HL-60 (cell line): ENCODE results near the gene TMPRSS4.

Source experiments
- POLR2AphosphoS5 ChIP-seq: IDR thresholded peaks from 2 replicates; pipeline ENCODE4 v1.6.1; 2012; ENCODE audit warnings: low read depth
- TF ChIP-seq, protein P1 (sequence below): IDR thresholded peaks from one replicate; pipeline ENCODE4 v1.5.1; 2011; ENCODE audit warnings: low read length, control low read depth, inconsistent platforms; ENCODE audit not compliant: insufficient read depth
- TF ChIP-seq, protein P2 (sequence below): IDR thresholded peaks from 2 replicates; pipeline ENCODE4 v1.6.1; 2012; ENCODE audit warnings: low read depth; ENCODE audit not compliant: insufficient replicate concordance

DNA sequence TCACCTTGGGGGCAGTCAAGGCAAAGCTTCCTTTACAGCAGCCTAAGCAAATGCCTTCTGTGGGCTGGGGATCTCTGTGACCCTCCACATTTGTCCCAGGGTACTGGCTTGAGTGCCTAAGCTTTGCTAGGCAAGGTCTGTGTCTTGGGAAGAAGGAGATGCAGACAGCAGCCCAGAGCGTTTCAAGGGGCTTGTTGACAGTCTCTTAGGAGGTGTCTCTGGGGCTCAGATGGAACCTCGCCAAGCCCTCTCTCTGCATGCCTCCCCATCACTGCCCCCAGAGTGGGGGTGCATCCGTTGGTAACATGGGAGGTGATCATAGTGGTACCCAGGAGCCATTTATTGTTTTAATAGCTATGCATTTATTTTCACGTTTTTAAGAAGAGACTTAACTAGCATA is 29.1 kb upstream of the TMPRSS4 start:
- TF ChIP-seq, protein P1, sequence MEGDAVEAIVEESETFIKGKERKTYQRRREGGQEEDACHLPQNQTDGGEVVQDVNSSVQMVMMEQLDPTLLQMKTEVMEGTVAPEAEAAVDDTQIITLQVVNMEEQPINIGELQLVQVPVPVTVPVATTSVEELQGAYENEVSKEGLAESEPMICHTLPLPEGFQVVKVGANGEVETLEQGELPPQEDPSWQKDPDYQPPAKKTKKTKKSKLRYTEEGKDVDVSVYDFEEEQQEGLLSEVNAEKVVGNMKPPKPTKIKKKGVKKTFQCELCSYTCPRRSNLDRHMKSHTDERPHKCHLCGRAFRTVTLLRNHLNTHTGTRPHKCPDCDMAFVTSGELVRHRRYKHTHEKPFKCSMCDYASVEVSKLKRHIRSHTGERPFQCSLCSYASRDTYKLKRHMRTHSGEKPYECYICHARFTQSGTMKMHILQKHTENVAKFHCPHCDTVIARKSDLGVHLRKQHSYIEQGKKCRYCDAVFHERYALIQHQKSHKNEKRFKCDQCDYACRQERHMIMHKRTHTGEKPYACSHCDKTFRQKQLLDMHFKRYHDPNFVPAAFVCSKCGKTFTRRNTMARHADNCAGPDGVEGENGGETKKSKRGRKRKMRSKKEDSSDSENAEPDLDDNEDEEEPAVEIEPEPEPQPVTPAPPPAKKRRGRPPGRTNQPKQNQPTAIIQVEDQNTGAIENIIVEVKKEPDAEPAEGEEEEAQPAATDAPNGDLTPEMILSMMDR: no peak
- TF ChIP-seq POLR2AphosphoS5: no peak
- TF ChIP-seq, protein P2, sequence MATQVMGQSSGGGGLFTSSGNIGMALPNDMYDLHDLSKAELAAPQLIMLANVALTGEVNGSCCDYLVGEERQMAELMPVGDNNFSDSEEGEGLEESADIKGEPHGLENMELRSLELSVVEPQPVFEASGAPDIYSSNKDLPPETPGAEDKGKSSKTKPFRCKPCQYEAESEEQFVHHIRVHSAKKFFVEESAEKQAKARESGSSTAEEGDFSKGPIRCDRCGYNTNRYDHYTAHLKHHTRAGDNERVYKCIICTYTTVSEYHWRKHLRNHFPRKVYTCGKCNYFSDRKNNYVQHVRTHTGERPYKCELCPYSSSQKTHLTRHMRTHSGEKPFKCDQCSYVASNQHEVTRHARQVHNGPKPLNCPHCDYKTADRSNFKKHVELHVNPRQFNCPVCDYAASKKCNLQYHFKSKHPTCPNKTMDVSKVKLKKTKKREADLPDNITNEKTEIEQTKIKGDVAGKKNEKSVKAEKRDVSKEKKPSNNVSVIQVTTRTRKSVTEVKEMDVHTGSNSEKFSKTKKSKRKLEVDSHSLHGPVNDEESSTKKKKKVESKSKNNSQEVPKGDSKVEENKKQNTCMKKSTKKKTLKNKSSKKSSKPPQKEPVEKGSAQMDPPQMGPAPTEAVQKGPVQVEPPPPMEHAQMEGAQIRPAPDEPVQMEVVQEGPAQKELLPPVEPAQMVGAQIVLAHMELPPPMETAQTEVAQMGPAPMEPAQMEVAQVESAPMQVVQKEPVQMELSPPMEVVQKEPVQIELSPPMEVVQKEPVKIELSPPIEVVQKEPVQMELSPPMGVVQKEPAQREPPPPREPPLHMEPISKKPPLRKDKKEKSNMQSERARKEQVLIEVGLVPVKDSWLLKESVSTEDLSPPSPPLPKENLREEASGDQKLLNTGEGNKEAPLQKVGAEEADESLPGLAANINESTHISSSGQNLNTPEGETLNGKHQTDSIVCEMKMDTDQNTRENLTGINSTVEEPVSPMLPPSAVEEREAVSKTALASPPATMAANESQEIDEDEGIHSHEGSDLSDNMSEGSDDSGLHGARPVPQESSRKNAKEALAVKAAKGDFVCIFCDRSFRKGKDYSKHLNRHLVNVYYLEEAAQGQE: no peak
